AG04450 (cell line): ENCODE results near the gene TMEM79. TPM values are rescaled to one million over a fixed set of nuclear protein-coding genes. Genes with fewer than 3 reads are reported as not detected.

Experiments
- CTCF ChIA-PET: fragments of 300-600, 350-600 bp; formaldehyde crosslinking; extraction: SDS; loops from one replicate; lab custom pipeline; 2022; ENCODE audit warnings: antibody characterized with exemption, inconsistent platforms; lab: Charles Lee
- POLR2A ChIA-PET: fragments of 350-600 bp; formaldehyde crosslinking; extraction: SDS; loops from one replicate; lab custom pipeline; 2021; ENCODE audit warnings: antibody characterized with exemption, inconsistent platforms; lab: Yijun Ruan, JAX
- DNase-seq: peaks from one replicate; pipeline ENCODE4 v3.0.0-alpha.2; 2011; ENCODE audit warnings: low read depth, low spot score
- H3K27ac ChIP-seq: one replicate; pipeline ENCODE4 v1.5.1; 2012; ENCODE audit warnings: low read depth, low read length, control low read depth
- H3K27me3 ChIP-seq: one replicate; pipeline ENCODE4 v1.6.0; 2012; ENCODE audit warnings: low read length; ENCODE audit not compliant: control insufficient read depth, insufficient read depth
- H3K4me3 ChIP-seq: 2 replicates; pipeline ENCODE4 v1.5.1; 2011; ENCODE audit warnings: mild to moderate bottlenecking, low read depth, low read length, control low read depth
- H3K9me3 ChIP-seq: 2 replicates; pipeline ENCODE4 v1.5.1; 2012; ENCODE audit warnings: low read length; ENCODE audit not compliant: control insufficient read depth, insufficient read depth
- CTCF ChIP-seq: IDR thresholded peaks from 2 replicates; pipeline ENCODE4 v1.5.1; 2011; ENCODE audit warnings: low read depth, low read length, control low read depth, inconsistent platforms
- polyA plus RNA-seq: library from polyadenylated mRNA; depleted of rRNA; stranded (reverse); fragments of >200 nt; gene quantifications from 2 replicates; pipeline ENCODE4 v1.2.3, GENCODE V29; 2011

The TMEM79 gene
- polyA plus RNA-seq, 1 experiment = 1.6 TPM

GRCh38 chr1:156276966-156277381 lies 7.2 kb upstream of the TMEM79 start:
- Histone ChIP-seq H3K9me3 (no peaks in the 10 kb centered on the region), H3K27me3 (no peaks in the 10 kb centered on the region), H3K27ac (no peak overlapping the region), H3K4me3 (no peak overlapping the region)
- POLR2A ChIA-PET = interaction anchor here (0.7 kb wide), 1 partner anchor 225 kb away, joined by 5 read pairs; no protein-coding TSS in a partner anchor
- no peak for TF ChIP-seq CTCF
- CTCF ChIA-PET = interaction anchor here (0.7 to 1.0 kb wide), 2 partner anchors 42 to 109 kb away, joined by 4 read pairs; no protein-coding TSS in a partner anchor
- no peak for DNase-seq

- ChIA-PET POLR2A (no interaction called here), CTCF (interaction anchor here (1.7 kb wide), 1 partner anchor 39 kb away, joined by 7 read pairs; no protein-coding TSS in a partner anchor)
- no peak overlapping the region for H3K4me3 ChIP-seq
- H3K27ac ChIP-seq = no peak overlapping the region
- no peaks in the 10 kb centered on the region for H3K27me3 ChIP-seq
- H3K9me3 ChIP-seq = no peaks in the 10 kb centered on the region
- TF ChIP-seq CTCF = no peak
- no peak for DNase-seq
Observed at GRCh38 chr1:156279837-156280236, 4.3 kb upstream of the TMEM79 start.

GRCh38 chr1:156281281-156281680 lies 2.8 kb upstream of the TMEM79 start:
- DNase-seq = no peak
- peak overlapping the region; percentile 95 for H3K4me3 ChIP-seq
- ChIA-PET CTCF (interaction anchor here (1.6 kb wide), 1 partner anchor 56 kb away, joined by 7 read pairs; no protein-coding TSS in a partner anchor), POLR2A (interaction anchor here (0.9 to 2.5 kb wide), 2 partner anchors 9 to 14 kb away, joined by 3 to 14 read pairs; partner anchors contain the start of gene GLMP)
- H3K27ac ChIP-seq = peak overlapping the region; percentile 68
- no peaks in the 10 kb centered on the region for H3K9me3 ChIP-seq
- no peak for TF ChIP-seq CTCF
- no peaks in the 10 kb centered on the region for H3K27me3 ChIP-seq

GRCh38 chr1:156281693-156282478 lies 2.2 kb upstream of the TMEM79 start:
- DNase-seq = no peak
- no peak for TF ChIP-seq CTCF
- CTCF ChIA-PET = interaction anchor here (0.9 to 2.5 kb wide), 4 partner anchors 37 to 164 kb away, joined by 3 to 14 read pairs (median 8); no protein-coding TSS in a partner anchor
- H3K9me3 ChIP-seq = no peaks in the 10 kb centered on the region
- H3K27ac ChIP-seq = peak overlapping the region; percentile 68
- peak overlapping the region; percentile 95 for H3K4me3 ChIP-seq
- POLR2A ChIA-PET = interaction anchor here (0.6 to 2.5 kb wide), 11 partner anchors 10 to 104 kb away, joined by 3 to 14 read pairs (median 5); partner anchors contain the start of genes GLMP and PMF1
- no peaks in the 10 kb centered on the region for H3K27me3 ChIP-seq
